Activated CD4-positive, alpha-beta T cell treated with anti-CD3 and anti-CD28 coated beads, Interleukin-2, amount 10 ng/mL, durations not matched to agents 7 days and 5 days (primary cell): ENCODE results near the gene ZNF254. TPM values are rescaled to one million over a fixed set of nuclear protein-coding genes. Genes with fewer than 3 reads are reported as not detected.

ENCODE experiments used
- CTCF ChIA-PET: fragments of 350-600 bp; sonication (Branson Sonifier 250); formaldehyde crosslinking; loops from one replicate; lab custom pipeline; 2021; ENCODE audit warnings: antibody characterized with exemption; lab: Charles Lee
- POLR2A ChIA-PET: fragments of 350-600 bp; sonication (Branson Sonifier 250); formaldehyde crosslinking; loops from one replicate; lab custom pipeline; 2021; ENCODE audit warnings: antibody characterized with exemption; lab: Charles Lee
- DNase-seq: peaks from one replicate; pipeline ENCODE4 v3.0.0-alpha.2; 2020
- H3K27ac Mint-ChIP-seq: one replicate; pipeline ENCODE4 v1.8.0; 2021; ENCODE audit warnings: mild to moderate bottlenecking, moderate library complexity, mixed read lengths
- H3K27me3 Mint-ChIP-seq: one replicate; pipeline ENCODE4 v1.8.0; 2021; ENCODE audit warnings: mixed read lengths
- H3K36me3 Mint-ChIP-seq: one replicate; pipeline ENCODE4 v1.8.0; 2021; ENCODE audit warnings: low read depth, mixed read lengths
- H3K4me1 Mint-ChIP-seq: one replicate; pipeline ENCODE4 v1.8.0; 2021; ENCODE audit warnings: mixed read lengths
- H3K4me3 Mint-ChIP-seq: one replicate; pipeline ENCODE4 v1.8.0; 2021; ENCODE audit warnings: mild to moderate bottlenecking, moderate library complexity, mixed read lengths
- H3K9me3 Mint-ChIP-seq: one replicate; pipeline ENCODE4 v1.8.0; 2021; ENCODE audit warnings: mixed read lengths
- total RNA-seq, 2 experiments: library from RNA; stranded (reverse); gene quantifications; one replicate each; pipeline ENCODE4 v1.2.3, GENCODE V29; 2021

The ZNF254 gene
- total RNA-seq, 2 experiments from 2014 or later, result 12.2 to 13.8 TPM

DNA sequence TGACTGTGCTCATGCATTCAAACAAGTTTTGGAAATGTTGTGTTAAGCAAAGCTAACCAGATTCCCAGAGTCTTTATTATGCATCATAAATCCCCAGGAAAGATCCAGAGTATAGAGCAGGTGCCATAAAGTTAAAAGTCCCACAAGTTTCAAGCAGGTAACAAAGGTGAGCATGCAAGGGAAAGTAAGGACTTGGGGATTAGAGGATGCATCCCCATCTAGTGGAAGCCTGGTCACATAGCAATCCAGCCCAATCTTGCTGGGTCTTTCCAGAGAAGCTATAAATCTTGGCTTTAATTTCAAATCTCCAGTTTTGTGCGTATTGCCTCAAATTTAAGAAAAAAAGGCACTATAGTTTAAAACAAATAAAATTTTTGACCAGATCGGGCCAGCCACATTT, 72.7 kb downstream of the ZNF254 start:
- DNase-seq, result no peak
- H3K27ac Mint-ChIP-seq, result no peak overlapping the region
- POLR2A ChIA-PET, result no interaction called here
- no peak overlapping the region for H3K4me3 Mint-ChIP-seq
- peaks cover 43% of the 10 kb centered on the region for H3K9me3 Mint-ChIP-seq
- H3K4me1 Mint-ChIP-seq, result no peaks in the 10 kb centered on the region
- H3K27me3 Mint-ChIP-seq, result no peaks in the 10 kb centered on the region
- CTCF ChIA-PET, result no interaction called here
- no peaks in the 10 kb centered on the region for H3K36me3 Mint-ChIP-seq

DNA sequence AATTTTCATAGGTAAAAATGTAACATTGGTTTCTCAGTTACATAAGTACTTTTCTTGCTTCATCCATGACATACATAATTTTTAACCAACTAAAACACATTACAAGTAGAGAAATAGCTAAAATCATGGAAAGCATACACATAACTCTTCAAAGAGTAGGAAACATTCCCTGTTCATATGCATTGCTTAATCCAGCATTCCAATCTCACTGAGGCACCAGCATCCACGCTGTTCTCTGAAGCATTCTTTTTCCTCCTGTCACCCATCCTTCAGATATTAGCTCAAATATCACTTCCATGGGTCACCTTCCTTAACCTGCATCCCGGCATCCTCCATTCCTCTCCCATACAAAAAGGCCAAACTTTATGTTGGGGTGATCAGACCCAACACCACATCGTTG, 79.1 kb downstream of the ZNF254 start:
- DNase-seq, result no peak
- Mint-ChIP-seq H3K4me1 (no peaks in the 10 kb centered on the region), H3K9me3 (peaks cover 54% of the 10 kb centered on the region), H3K36me3 (no peaks in the 10 kb centered on the region), H3K27ac (no peak overlapping the region), H3K27me3 (no peaks in the 10 kb centered on the region), H3K4me3 (no peak overlapping the region)
- ChIA-PET CTCF (no interaction called here), POLR2A (no interaction called here)

- no peaks in the 10 kb centered on the region for H3K36me3 Mint-ChIP-seq
- CTCF ChIA-PET, result no interaction called here
Observed at GRCh38 chr19:24173882-24174281, 86.9 kb downstream of the ZNF254 start.

DNA sequence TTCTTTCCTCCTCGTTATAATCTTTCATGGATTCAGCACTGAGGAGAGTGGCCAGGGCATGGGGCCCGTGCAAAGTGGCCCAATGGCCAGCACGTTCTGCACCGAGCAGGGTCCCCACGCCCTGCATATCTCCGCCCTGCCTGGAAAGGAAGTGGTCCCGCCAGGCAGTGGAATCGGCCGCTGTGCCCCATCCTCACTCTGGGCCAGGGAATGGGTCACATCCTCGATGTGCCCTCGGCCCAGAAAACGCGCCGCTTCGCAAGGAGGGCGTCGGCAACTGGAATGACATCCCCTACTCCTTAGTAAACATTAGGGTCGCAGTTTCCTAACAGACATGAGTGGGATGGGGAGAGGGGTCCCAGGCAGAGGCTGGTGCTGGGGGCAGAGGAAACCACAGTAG, 90.7 kb downstream of the ZNF254 start:
- no peaks in the 10 kb centered on the region for H3K4me1 Mint-ChIP-seq
- no peaks in the 10 kb centered on the region for H3K27me3 Mint-ChIP-seq
- no peak overlapping the region for H3K27ac Mint-ChIP-seq
- no peak for DNase-seq
- no peak overlapping the region for H3K4me3 Mint-ChIP-seq
- peaks cover 23% of the 10 kb centered on the region for H3K9me3 Mint-ChIP-seq
- CTCF ChIA-PET, result no interaction called here
- H3K36me3 Mint-ChIP-seq, result no peaks in the 10 kb centered on the region
- POLR2A ChIA-PET, result no interaction called here

More at GRCh38 chr19:24173882-24174281, 86.9 kb downstream of the ZNF254 start:
- H3K9me3 Mint-ChIP-seq, result peaks cover 33% of the 10 kb centered on the region
- no peak for DNase-seq
- no peak overlapping the region for H3K4me3 Mint-ChIP-seq
- POLR2A ChIA-PET, result no interaction called here
- no peaks in the 10 kb centered on the region for H3K27me3 Mint-ChIP-seq
- no peaks in the 10 kb centered on the region for H3K4me1 Mint-ChIP-seq
- no peak overlapping the region for H3K27ac Mint-ChIP-seq

DNA sequence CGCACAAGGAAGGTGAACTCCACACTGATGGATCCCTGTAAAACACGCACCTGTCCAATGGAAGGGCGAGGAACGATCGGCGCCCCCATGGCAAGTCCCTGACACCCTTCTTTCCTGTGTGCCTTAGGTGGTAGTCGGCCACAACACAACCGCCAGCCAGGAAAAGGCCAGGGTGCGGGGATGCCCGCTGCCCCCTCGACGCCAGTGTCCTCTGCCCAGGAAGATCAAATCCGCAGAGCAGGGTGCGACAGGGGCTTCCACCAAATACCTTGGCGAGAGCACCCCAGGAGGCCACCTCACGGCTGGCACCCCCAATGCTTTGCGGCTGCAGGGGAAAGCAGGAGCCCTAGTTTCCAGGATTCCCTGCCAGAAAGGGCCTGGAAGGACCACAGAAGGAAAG, 91.2 kb downstream of the ZNF254 start:
- H3K36me3 Mint-ChIP-seq, result no peaks in the 10 kb centered on the region
- no peaks in the 10 kb centered on the region for H3K27me3 Mint-ChIP-seq
- no peak overlapping the region for H3K4me3 Mint-ChIP-seq
- DNase-seq, result no peak
- ChIA-PET CTCF (no interaction called here), POLR2A (no interaction called here)
- peaks cover 22% of the 10 kb centered on the region for H3K9me3 Mint-ChIP-seq
- no peaks in the 10 kb centered on the region for H3K4me1 Mint-ChIP-seq
- no peak overlapping the region for H3K27ac Mint-ChIP-seq

Other genes with a start within 250 kb of the ZNF254 start
- 10 to 100 TPM; 14.8 to 17.5 TPM for gene ZNF726, start 172.3 kb upstream of the ZNF254 start, total RNA-seq